CD4-positive, alpha-beta T cell (primary cell): ENCODE measurements around the gene TNIK. TPM values are rescaled to one million over a fixed set of nuclear protein-coding genes. Genes with fewer than 3 reads are reported as not detected.

Source experiments
- ATAC-seq: fragments of 200-7000 bp; cut with Tn5 transposase; one replicate; pipeline ENCODE4 v1.10.0; 2022; ENCODE audit warnings: mild to moderate bottlenecking; ENCODE audit not compliant: poor library complexity
- CTCF ChIA-PET: fragments of 350-600 bp; sonication (Branson Sonifier 250); formaldehyde crosslinking; loops from one replicate; lab custom pipeline; 2021; ENCODE audit warnings: antibody characterized with exemption, inconsistent platforms; lab: Charles Lee
- POLR2A ChIA-PET: fragments of 350-600 bp; sonication (Branson Sonifier 250); formaldehyde crosslinking; loops from one replicate; lab custom pipeline; 2021; ENCODE audit warnings: antibody characterized with exemption, inconsistent platforms; lab: Charles Lee
- DNase-seq, 14 experiments: peaks; one replicate each; pipeline ENCODE4 v3.0.0-alpha.2; 2013 to 2020; ENCODE audit warnings: mixed read lengths in 2 of 14
- H3K27ac ChIP-seq, 2 donors: one replicate each; pipeline versions ENCODE4 v1.5.1 to v1.7.0; 2013; ENCODE audit warnings: low read length in 2 of 2, low read depth in 1 of 2, mild to moderate bottlenecking in 1 of 2
- H3K27me3 ChIP-seq, 2 experiments: 1 replicate in 1 of 2; 2 replicates in 1 of 2; pipeline versions ENCODE4 v1.6.1 to v1.7.0; 2013; ENCODE audit warnings: low read length in 2 of 2, control low read depth in 1 of 2, mild to moderate bottlenecking in 1 of 2, moderate library complexity in 1 of 2; ENCODE audit not compliant: insufficient read depth in 2 of 2, control insufficient read depth in 1 of 2
- H3K36me3 ChIP-seq: one replicate; pipeline ENCODE4 v1.6.1; 2013; ENCODE audit warnings: low read length, control low read depth; ENCODE audit not compliant: insufficient read depth
- H3K4me1 ChIP-seq: one replicate; pipeline ENCODE4 v1.6.1; 2013; ENCODE audit warnings: low read length, control low read depth; ENCODE audit not compliant: insufficient read depth
- H3K4me3 ChIP-seq: one replicate; pipeline ENCODE4 v1.5.1; 2013; ENCODE audit warnings: mild to moderate bottlenecking, low read length, moderate library complexity
- H3K9me3 ChIP-seq, 2 experiments: 1 replicate in 1 of 2; 2 replicates in 1 of 2; pipeline versions ENCODE4 v1.6.1 to v1.7.0; 2013; ENCODE audit warnings: low read length in 2 of 2, mild to moderate bottlenecking in 2 of 2, control low read depth in 1 of 2, moderate library complexity in 1 of 2; ENCODE audit not compliant: control insufficient read depth in 1 of 2, insufficient read depth in 1 of 2
- H3K27ac Mint-ChIP-seq: one replicate; pipeline ENCODE4 v1.8.0; 2020; ENCODE audit warnings: mixed read lengths
- H3K27me3 Mint-ChIP-seq: one replicate; pipeline ENCODE4 v1.8.0; 2021; ENCODE audit warnings: mixed read lengths
- H3K36me3 Mint-ChIP-seq: one replicate; pipeline ENCODE4 v1.8.0; 2021; ENCODE audit warnings: low read depth, mixed read lengths
- H3K4me1 Mint-ChIP-seq: one replicate; pipeline ENCODE4 v1.8.0; 2021; ENCODE audit warnings: low read depth, mixed read lengths
- H3K4me3 Mint-ChIP-seq: one replicate; pipeline ENCODE4 v1.8.0; 2020; ENCODE audit warnings: mild to moderate bottlenecking, mixed read lengths
- H3K9me3 Mint-ChIP-seq: one replicate; pipeline ENCODE4 v1.8.0; 2020; ENCODE audit warnings: mixed read lengths
- CTCF ChIP-seq: fragments of 200-600 bp; IDR thresholded peaks from one replicate; pipeline ENCODE4 v1.8.0; 2022; ENCODE audit warnings: antibody characterized with exemption, mild to moderate bottlenecking
- intact Hi-C, 2 experiments: fragments of 100-400 bp; cut with DNase I in 1 of 2; cut with micrococcal nuclease in 1 of 2; formaldehyde crosslinking; loops; one replicate each; pipeline versions ENCODE4 v1.15.1 to v1.9.0; 2023 to 2025; cut with DNase I, micrococcal nuclease
- total RNA-seq, 174 experiments: library from RNA in 2 of 174; stranded (reverse) in 2 of 174; gene quantifications; one replicate each; pipeline ENCODE4 v1.2.3 and lab custom pipeline; 2021 to 2026

The TNIK gene
- total RNA-seq, 2 experiments from 2014 or later: 71.0 to 78.3 TPM

- Histone ChIP-seq H3K27ac (no peak overlapping the region), H3K9me3 (no peaks in the 10 kb centered on the region), H3K4me3 (no peak overlapping the region), H3K27me3 (no peaks in the 10 kb centered on the region), H3K36me3 (peaks cover 81% of the 10 kb centered on the region), H3K4me1 (no peaks in the 10 kb centered on the region)
- ATAC-seq: no peak
- intact Hi-C loops: no loop called here
- TF ChIP-seq CTCF: no peak
- CTCF ChIA-PET: no interaction called here
- Mint-ChIP-seq H3K4me3 (no peak overlapping the region), H3K27ac (no peak overlapping the region), H3K36me3 (peaks cover 94% of the 10 kb centered on the region), H3K9me3 (peaks cover 3% of the 10 kb centered on the region), H3K27me3 (no peaks in the 10 kb centered on the region), H3K4me1 (peaks cover 6% of the 10 kb centered on the region)
- POLR2A ChIA-PET: no interaction called here
- no peak for DNase-seq
Observed at GRCh38 chr3:171159024-171159821, 301.0 kb downstream of the TNIK start.

GRCh38 chr3:171157980-171158379 lies 302.2 kb downstream of the TNIK start:
- no peaks in the 10 kb centered on the region for H3K9me3 ChIP-seq
- no peak overlapping the region for H3K4me3 ChIP-seq
- peaks cover under 1% of the 10 kb centered on the region for H3K4me1 Mint-ChIP-seq
- H3K36me3 Mint-ChIP-seq: peaks cover 94% of the 10 kb centered on the region
- no peaks in the 10 kb centered on the region for H3K27me3 Mint-ChIP-seq
- no peak overlapping the region for H3K27ac ChIP-seq
- no peak for DNase-seq
- ATAC-seq: no peak
- H3K27me3 ChIP-seq: no peaks in the 10 kb centered on the region
- TF ChIP-seq CTCF: no peak
- no peak overlapping the region for H3K4me3 Mint-ChIP-seq
- no peaks in the 10 kb centered on the region for H3K9me3 Mint-ChIP-seq
- POLR2A ChIA-PET: no interaction called here
- peaks cover 82% of the 10 kb centered on the region for H3K36me3 ChIP-seq
- H3K4me1 ChIP-seq: no peaks in the 10 kb centered on the region
- no peak overlapping the region for H3K27ac Mint-ChIP-seq
- intact Hi-C loops: no loop called here
- CTCF ChIA-PET: no interaction called here

- Histone ChIP-seq H3K4me3 (no peak overlapping the region), H3K9me3 (no peaks in the 10 kb centered on the region), H3K36me3 (peaks cover 82% of the 10 kb centered on the region), H3K27me3 (no peaks in the 10 kb centered on the region), H3K4me1 (no peaks in the 10 kb centered on the region), H3K27ac (no peak overlapping the region)
- Mint-ChIP-seq H3K4me3 (no peak overlapping the region), H3K27ac (no peak overlapping the region), H3K9me3 (no peaks in the 10 kb centered on the region), H3K36me3 (peaks cover 92% of the 10 kb centered on the region), H3K4me1 (no peaks in the 10 kb centered on the region), H3K27me3 (no peaks in the 10 kb centered on the region)
- ChIA-PET CTCF (no interaction called here), POLR2A (no interaction called here)
- DNase-seq: no peak
- no peak for ATAC-seq
- no peak for TF ChIP-seq CTCF
- intact Hi-C loops: no loop called here
Observed at GRCh38 chr3:171157286-171157685, 302.9 kb downstream of the TNIK start.
